Mononuclear cell (primary cell): ENCODE results near the gene ITGB1. TPM values are rescaled to one million over a fixed set of nuclear protein-coding genes. Genes with fewer than 3 reads are reported as not detected.
"Not testable (repeated sequence)": the region's sequence is repeated elsewhere in the genome, so short reads cannot be mapped to it uniquely, and the experiment has no call there.

Source experiments
- H3K27me3 ChIP-seq: 2 replicates; pipeline ENCODE4 v1.6.0; 2011; ENCODE audit warnings: low read length, control low read depth; ENCODE audit not compliant: insufficient read depth
- H3K4me1 ChIP-seq: 2 replicates; pipeline ENCODE4 v1.5.1; 2011; ENCODE audit warnings: mild to moderate bottlenecking, low read length, control low read depth; ENCODE audit not compliant: insufficient read depth
- H3K4me3 ChIP-seq: 2 replicates; pipeline ENCODE4 v1.5.1; 2011; ENCODE audit warnings: mild to moderate bottlenecking, low read length, moderate library complexity
- H3K9me3 ChIP-seq: 2 replicates; pipeline ENCODE4 v1.5.1; 2011; ENCODE audit warnings: low read depth, mild to moderate bottlenecking, control low read depth, low read length
- total RNA-seq: library from RNA; depleted of rRNA; stranded (reverse); fragments of >200 nt; gene quantifications from one replicate; pipeline ENCODE4 v1.2.3, GENCODE V29; 2012

Gene ITGB1
- total RNA-seq, 1 donor: 214 TPM

DNA sequence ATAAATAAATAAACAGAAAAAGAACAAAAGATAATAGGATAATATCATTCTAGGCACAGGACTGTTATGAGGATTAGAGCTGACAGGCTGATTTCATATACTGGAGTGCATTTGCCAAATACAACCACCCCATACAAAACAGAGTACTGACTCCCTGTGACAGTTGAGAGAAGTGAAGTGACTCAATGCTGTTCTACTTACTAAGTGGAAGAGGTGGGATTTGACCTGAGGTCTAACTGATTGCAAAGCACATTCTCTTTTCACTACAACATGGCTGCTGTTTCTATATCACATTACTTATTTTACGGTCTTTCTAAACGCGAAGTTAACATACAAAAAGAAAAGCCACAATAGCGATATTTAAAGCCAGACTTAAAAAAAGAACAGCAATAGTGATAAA is 51.4 kb downstream of the ITGB1 start:
- no peaks in the 10 kb centered on the region for H3K4me1 ChIP-seq
- no peaks in the 10 kb centered on the region for H3K27me3 ChIP-seq
- H3K4me3 ChIP-seq: no peak overlapping the region
- no peaks in the 10 kb centered on the region for H3K9me3 ChIP-seq

GRCh38 chr10:32905466-32905865 is 52.6 kb downstream of the ITGB1 start:
- Histone ChIP-seq H3K27me3 (no peaks in the 10 kb centered on the region), H3K9me3 (no peaks in the 10 kb centered on the region), H3K4me3 (no peak overlapping the region), H3K4me1 (no peaks in the 10 kb centered on the region)

DNA sequence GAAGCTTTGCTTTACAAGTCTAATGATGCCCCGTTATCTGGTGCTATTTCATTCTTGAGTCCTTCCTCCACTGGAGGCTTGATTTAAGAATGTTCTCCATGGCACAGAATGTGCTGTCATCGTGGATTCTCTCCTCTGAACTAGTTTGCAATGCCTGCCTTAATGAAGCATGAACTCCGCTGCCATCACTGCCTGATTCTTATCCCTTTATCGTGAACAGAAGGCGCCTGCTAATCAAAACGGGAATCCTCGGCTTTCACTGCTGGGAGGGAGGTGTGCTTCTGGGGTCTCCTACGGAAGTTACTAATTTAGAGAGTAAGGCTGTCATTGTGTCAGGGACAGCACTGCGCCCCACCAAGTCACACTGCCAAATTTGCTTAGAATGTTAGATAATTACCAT is 56.2 kb downstream of the ITGB1 start:
- H3K9me3 ChIP-seq: no peaks in the 10 kb centered on the region
- no peaks in the 10 kb centered on the region for H3K27me3 ChIP-seq
- no peak overlapping the region for H3K4me3 ChIP-seq
- H3K4me1 ChIP-seq: no peaks in the 10 kb centered on the region

- not testable (repeated sequence) for H3K4me1 ChIP-seq, H3K9me3 ChIP-seq, H3K4me3 ChIP-seq, H3K27me3 ChIP-seq
Observed at GRCh38 chr10:32895200-32895968, 62.6 kb downstream of the ITGB1 start.

DNA sequence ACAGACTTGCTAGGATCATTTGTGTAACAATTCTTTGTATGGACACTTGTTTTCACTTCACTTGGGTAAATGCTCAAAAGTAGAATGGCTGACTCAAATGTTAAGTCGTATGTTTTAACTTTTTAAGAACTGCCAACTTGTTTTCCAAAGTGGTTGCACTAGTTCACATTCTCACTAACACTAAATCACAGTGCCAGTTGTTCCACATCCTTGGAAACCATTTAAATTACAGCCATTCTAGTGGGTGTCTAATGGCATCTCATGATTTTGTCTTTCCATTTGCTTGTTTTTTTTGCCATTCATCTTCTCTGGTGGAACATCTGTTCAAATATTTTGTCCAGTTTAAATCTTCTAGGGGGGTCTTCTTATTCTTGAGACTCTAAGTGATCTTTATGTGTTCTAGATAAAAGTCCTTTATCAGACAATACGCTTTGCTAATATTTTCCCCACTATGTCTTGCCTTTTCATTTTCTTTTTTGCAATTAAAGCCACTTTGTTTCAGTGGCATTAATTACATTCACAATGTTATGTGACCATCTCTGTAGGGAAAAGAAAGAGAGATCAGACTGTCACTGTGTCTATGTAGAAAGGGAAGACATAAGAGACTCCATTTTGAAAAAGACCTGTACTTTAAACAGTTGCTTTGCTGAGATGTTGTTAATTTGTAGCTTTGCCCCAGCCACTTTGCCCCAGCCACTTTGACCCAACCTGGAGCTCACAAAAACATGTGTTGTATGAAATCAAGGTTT is 63.9 kb downstream of the ITGB1 start:
- H3K9me3 ChIP-seq: no peaks in the 10 kb centered on the region

GRCh38 chr10:32893434-32893833 is 64.6 kb downstream of the ITGB1 start:
- Histone ChIP-seq H3K27me3 (no peaks in the 10 kb centered on the region), H3K9me3 (no peaks in the 10 kb centered on the region), H3K4me3 (no peak overlapping the region), H3K4me1 (no peaks in the 10 kb centered on the region)

More for the DNA sequence above, 63.9 kb downstream of the ITGB1 start:
- Histone ChIP-seq H3K27me3 (no peaks in the 10 kb centered on the region), H3K4me3 (no peak overlapping the region), H3K4me1 (no peaks in the 10 kb centered on the region)

GRCh38 chr10:32891261-32891660 is 66.8 kb downstream of the ITGB1 start:
- no peaks in the 10 kb centered on the region for H3K4me1 ChIP-seq
- H3K27me3 ChIP-seq: no peaks in the 10 kb centered on the region
- no peak overlapping the region for H3K4me3 ChIP-seq
- no peaks in the 10 kb centered on the region for H3K9me3 ChIP-seq

GRCh38 chr10:32890444-32890843 is 67.6 kb downstream of the ITGB1 start:
- no peaks in the 10 kb centered on the region for H3K27me3 ChIP-seq
- no peaks in the 10 kb centered on the region for H3K4me1 ChIP-seq

GRCh38 chr10:32889631-32890212 is 68.3 kb downstream of the ITGB1 start:
- Histone ChIP-seq H3K27me3 (no peaks in the 10 kb centered on the region), H3K9me3 (no peaks in the 10 kb centered on the region), H3K4me3 (no peak overlapping the region), H3K4me1 (no peaks in the 10 kb centered on the region)

More at GRCh38 chr10:32890444-32890843, 67.6 kb downstream of the ITGB1 start:
- Histone ChIP-seq H3K4me3 (no peak overlapping the region), H3K9me3 (no peaks in the 10 kb centered on the region)

- Histone ChIP-seq H3K4me1 (no peaks in the 10 kb centered on the region), H3K4me3 (no peak overlapping the region), H3K27me3 (no peaks in the 10 kb centered on the region), H3K9me3 (no peaks in the 10 kb centered on the region)
Observed at GRCh38 chr10:32888161-32888927, 69.7 kb downstream of the ITGB1 start.

GRCh38 chr10:32887481-32887880 is 70.5 kb downstream of the ITGB1 start:
- H3K9me3 ChIP-seq: no peaks in the 10 kb centered on the region
- H3K4me1 ChIP-seq: no peaks in the 10 kb centered on the region

DNA sequence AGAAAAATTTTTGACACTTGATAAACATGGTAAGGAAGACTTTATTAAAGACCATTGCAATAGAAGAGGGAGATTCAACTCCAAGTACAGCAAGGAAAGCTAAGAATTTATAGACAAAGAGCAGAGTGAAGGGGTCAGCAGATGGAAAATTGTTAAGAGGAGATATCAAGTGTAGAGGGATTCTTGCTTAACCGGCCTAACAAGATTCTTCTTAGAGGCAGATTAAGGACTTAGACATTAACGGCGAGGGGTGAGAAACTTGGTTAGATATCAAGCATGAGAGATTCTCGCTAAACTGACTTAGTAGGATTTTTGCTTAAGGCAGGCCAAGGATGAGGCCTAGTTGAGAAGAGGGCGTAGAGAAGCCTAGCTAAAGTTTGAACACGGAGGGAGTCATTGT is 76.0 kb downstream of the ITGB1 start:
- Histone ChIP-seq H3K9me3 (no peaks in the 10 kb centered on the region), H3K4me1 (no peaks in the 10 kb centered on the region), H3K27me3 (no peaks in the 10 kb centered on the region), H3K4me3 (no peak overlapping the region)

More at GRCh38 chr10:32887481-32887880, 70.5 kb downstream of the ITGB1 start:
- Histone ChIP-seq H3K4me3 (no peak overlapping the region), H3K27me3 (no peaks in the 10 kb centered on the region)

- Histone ChIP-seq H3K4me3 (no peak overlapping the region), H3K4me1 (no peaks in the 10 kb centered on the region), H3K27me3 (no peaks in the 10 kb centered on the region), H3K9me3 (no peaks in the 10 kb centered on the region)
Observed at GRCh38 chr10:32878646-32879045, 79.4 kb downstream of the ITGB1 start.

DNA sequence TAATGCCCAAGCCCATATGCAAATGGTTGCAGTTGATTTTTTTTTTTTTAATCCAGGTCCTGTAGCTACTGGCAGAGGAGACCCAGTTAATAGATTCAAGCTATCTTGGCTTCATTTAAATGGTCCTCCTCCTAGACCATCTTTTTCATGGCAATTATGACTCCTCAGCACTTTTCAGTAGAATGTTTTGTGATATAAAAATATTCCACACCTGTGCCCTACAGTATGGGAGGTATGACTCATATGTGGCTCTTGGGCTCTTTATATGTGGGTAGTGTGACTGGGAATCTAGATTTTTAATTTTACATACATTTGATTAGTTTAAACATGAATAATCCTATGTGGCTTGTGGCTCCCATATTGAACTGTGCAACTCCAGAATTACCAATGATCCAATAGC is 80.1 kb downstream of the ITGB1 start:
- H3K27me3 ChIP-seq: no peaks in the 10 kb centered on the region
- H3K4me1 ChIP-seq: no peaks in the 10 kb centered on the region
- no peak overlapping the region for H3K4me3 ChIP-seq
- H3K9me3 ChIP-seq: no peaks in the 10 kb centered on the region

- H3K9me3 ChIP-seq: no peaks in the 10 kb centered on the region
- no peaks in the 10 kb centered on the region for H3K27me3 ChIP-seq
- no peaks in the 10 kb centered on the region for H3K4me1 ChIP-seq
- no peak overlapping the region for H3K4me3 ChIP-seq
Observed at GRCh38 chr10:32865170-32865569, 92.9 kb downstream of the ITGB1 start.
